D341Med (cell line): ENCODE data around the gene NXPE2.
"Not testable (repeated sequence)": the region's sequence is repeated elsewhere in the genome, so short reads cannot be mapped to it uniquely, and the experiment has no call there.

Experiments used
- DNase-seq: peaks from one replicate; pipeline ENCODE4 v3.0.0; 2012; ENCODE audit warnings: low spot score

Gene NXPE2

GRCh38 chr11:114678125-114679036, at the start of gene NXPE2:
Gene NXPE2, plus strand, starts transcription at chr11:114678527. Its CDS starts 49 bp downstream, at chr11:114678576.
- DNase-seq: no peak

- not testable (repeated sequence) for DNase-seq
Observed at GRCh38 chr11:114631445-114631965, 46.8 kb upstream of the NXPE2 start.

DNA sequence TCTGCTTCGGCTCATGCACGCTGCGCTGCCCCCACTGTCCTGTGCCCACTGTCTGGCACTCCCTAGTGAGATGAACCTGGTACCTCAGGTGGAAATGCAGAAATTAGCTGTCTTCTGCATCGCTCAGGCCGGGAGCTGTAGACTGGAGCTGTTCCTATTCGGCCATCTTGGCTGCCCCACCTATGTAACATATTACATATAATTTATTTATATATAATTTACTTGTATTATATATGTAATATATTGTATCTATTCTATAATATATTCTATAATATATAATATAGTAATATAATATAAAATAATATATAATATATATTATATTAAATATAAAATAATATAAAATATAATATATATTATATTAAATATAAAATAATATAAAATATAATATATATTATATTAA, 38.9 kb upstream of the NXPE2 start:
- not testable (repeated sequence) for DNase-seq

GRCh38 chr11:114650661-114651060, 27.7 kb upstream of the NXPE2 start:
- no peak for DNase-seq

- DNase-seq: no peak
Observed at GRCh38 chr11:114651145-114651718, 27.1 kb upstream of the NXPE2 start.

DNA sequence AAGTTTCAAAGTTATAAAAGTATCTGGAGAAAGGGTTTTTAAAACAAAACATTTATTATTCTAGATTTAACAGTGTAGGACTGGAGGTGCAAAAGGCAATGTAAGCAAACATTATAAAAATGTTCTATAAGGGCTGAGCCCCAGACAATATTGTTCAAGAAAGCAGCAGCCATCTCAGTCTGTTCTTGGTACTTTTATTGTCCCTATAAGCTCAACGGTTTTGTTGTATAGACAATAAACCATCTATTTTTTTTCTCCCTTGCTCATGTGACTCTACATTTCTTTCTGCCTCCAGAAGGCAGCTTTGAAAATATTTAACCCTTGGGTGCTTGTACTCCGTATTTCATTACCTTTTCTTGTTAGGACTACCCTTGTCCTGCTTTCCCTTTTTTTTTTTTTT, 25.2 kb upstream of the NXPE2 start:
- DNase-seq: no peak

GRCh38 chr11:114664641-114665040, 13.7 kb upstream of the NXPE2 start:
- no peak for DNase-seq

DNA sequence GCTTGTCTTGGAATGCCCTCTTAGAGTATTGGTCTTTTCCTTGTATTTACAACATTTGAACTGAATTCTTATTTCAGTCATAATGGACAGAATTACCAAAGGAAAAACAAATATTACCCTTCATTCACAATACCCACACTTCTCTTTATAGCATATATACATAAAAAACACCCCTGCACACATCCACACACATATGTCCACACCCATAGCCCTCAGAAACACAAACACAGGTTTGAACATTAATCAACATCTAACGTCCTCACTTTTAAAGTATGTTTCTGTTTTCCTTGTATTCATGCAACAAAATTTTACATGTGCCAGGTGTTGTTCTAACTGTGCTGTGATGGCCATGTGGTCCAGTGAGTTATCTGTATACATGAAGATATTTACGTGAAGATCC, 11.6 kb upstream of the NXPE2 start:
- no peak for DNase-seq

DNA sequence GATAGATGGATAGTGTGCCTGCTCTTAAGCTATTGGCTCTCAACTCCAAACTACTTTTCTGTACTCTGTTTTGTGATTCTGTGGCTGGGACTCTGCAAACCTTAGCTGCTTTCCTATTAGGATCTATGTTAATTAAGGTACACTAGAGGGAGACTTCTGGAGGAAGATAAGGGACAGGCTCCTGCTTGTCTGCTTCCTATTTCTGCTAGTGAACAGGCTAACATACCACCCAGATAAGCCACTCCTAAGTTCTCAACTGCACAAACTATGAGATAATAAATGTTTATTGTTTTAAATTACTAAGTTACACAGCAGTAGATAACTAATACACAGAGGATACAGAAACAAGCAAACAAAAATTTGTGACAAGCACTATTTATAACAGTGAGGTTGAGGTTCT, 10.2 kb upstream of the NXPE2 start:
- DNase-seq: no peak

GRCh38 chr11:114673661-114674060, 4.7 kb upstream of the NXPE2 start:
- DNase-seq: no peak

GRCh38 chr11:114679505-114679904, 1.2 kb downstream of the NXPE2 start:
- DNase-seq: no peak

DNA sequence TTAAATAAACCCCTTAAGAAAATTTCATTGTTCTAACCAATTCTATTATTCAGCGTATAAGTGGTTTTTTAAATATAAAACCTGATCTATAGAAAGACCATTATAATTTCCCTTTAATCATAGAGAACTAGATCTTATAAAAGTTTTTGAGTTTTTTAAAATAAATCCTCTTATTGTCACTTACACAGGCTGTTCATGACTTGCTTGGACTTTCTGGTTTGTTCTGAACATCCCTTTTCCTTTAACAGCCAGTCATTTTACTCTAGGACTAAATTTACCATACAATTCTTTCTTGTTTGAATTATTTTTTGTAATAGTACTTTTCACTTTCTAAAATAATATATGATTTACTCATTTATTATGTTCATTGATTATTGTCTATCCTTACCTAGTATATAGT, 4.7 kb downstream of the NXPE2 start:
- no peak for DNase-seq

DNA sequence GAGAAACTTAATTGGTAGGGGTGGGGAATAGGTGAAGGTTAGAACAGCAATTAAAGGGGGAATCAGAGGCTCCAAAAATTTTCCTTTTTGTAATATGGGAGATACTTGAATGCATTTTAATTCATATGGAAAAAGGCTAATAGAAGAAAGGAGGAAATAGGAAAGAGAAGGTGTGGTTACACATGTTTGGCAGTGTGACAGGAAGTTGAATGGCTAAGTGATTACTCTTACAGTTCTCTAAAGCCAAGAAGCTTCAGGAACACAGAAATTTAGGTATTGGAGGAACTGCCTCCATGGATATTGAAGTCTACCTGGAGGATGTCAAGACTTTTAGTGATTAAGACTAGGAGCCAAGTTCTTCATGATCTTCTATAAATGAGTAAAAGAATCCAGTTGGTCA, 6.3 kb downstream of the NXPE2 start:
- DNase-seq: no peak

DNA sequence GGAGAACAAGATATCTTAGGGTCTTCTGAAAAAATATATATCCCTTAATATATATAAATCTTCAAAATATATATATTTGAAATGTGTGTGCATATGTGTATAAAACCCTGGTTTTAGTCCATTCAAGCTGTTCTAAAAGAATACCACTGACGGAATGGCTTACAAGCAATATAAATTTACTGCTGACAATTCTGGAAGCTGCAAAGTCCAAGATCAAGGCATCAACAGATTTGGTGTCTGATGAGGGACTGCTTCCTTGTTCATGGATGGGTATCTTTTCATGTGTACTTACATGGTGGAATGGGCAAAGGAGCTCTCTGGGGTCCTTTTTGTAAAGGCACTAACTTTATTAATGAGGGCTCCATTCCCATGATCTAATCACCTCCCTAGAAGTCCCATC, 6.8 kb downstream of the NXPE2 start:
- no peak for DNase-seq

GRCh38 chr11:114705280-114706024, 27.1 kb downstream of the NXPE2 start:
- no peak for DNase-seq

- no peak for DNase-seq
Observed at GRCh38 chr11:114709960-114710359, 31.6 kb downstream of the NXPE2 start.

DNA sequence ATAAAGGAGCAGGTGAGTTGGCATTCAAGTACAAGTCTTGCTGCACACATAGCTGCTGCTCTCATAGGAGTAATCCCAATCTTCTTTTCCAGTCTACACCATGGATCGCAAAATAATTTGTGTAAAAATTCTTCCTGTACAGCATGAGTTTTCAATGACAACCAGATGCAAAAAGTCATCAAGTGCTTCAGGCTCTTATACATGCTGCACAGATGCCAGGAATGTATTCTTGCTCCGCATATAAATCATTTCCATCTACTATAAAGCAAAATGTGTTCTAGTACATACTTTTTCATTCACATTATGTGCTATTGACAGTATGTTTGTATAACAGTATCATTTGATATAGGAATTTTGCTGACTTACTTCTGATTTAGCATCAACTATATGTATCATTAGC, 35.4 kb downstream of the NXPE2 start:
- DNase-seq: no peak

DNA sequence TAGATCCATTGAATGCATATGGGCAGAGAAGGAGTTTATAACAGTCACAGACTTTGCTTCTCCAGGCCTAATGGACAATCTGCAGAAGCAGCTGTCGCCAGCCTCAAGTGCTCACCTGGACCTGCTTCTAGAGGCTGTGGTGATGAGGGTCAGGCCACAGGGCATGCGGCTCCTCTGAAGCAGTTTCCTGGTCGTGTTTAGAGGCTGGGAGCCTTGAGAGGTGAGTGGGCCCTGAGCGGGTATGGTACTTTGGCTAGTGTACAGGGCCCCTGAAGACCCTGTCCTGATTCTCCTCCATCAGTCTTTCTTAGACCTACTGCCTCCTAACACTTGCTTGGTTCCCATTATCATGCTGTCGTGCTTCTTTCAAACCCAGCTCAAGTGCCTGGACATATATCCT, 41.2 kb downstream of the NXPE2 start:
- no peak for DNase-seq

GRCh38 chr11:114724916-114725524, 46.7 kb downstream of the NXPE2 start:
- DNase-seq: no peak

DNA sequence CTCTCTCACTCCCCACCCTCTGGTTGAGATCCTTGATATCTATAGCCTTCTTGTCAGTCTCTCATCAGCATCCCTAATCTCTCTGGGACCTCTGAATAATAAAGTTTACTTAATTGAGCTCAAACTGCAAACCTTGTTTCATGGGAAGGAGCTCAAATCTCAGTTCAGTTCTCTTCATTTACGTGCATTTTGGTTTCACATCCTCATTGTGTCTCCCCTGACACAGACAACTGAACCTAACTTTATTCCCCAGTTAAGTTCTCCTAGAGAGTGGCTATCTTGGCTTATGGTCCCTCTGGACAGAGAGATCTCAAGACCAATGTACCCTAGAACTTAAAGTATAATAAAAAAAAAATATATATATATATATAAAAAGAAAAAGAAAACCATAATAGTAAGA, 47.3 kb downstream of the NXPE2 start:
- no peak for DNase-seq

DNA sequence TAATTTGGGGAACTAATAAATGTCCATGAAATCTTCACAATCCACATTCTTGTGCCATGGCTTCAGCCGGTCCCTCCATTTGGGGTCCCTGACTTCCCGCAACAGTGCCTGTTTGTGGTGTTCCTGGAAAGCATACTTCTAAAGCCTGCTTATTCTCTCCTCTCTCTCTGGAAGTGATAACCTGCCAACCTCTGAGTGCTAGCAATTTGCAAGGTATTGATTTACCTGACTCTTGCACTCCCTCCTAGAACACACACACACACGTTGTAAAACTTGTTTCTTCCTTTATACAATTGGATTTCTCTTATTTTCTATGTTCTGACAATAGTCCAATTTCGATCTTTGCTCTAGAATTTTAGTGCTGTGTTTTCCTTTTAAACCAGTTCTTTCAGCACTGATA, 58.5 kb downstream of the NXPE2 start:
- DNase-seq: no peak

- DNase-seq: peak; percentile 60
Observed at GRCh38 chr11:114738954-114739353, 60.6 kb downstream of the NXPE2 start.
